ENCODE results near the gene ZNF385D. TPM values are rescaled to one million over a fixed set of nuclear protein-coding genes. Genes with fewer than 3 reads are reported as not detected.

Gene ZNF385D
- total RNA-seq, 1 donor from 2014 or later, result 0.10 TPM

- H3K27ac Mint-ChIP-seq, result no peak overlapping the region
- no peaks in the 10 kb centered on the region for H3K36me3 Mint-ChIP-seq (ENCODE audit: insufficient read depth)
- TF ChIP-seq CTCF (IDR thresholded peaks at IDR 0.05; ENCODE audit: unreplicated experiment), result no peak
- H3K27me3 Mint-ChIP-seq, result no peaks in the 10 kb centered on the region
- H3K4me1 Mint-ChIP-seq (ENCODE audit: low read depth), result no peaks in the 10 kb centered on the region
- no peak for DNase-seq (ENCODE audit: low spot score, unreplicated experiment)
- H3K4me3 Mint-ChIP-seq (ENCODE audit: low read depth), result no peak overlapping the region
- H3K9me3 Mint-ChIP-seq (ENCODE audit: low read depth), result no peaks in the 10 kb centered on the region
These were observed 216.5 kb downstream of the ZNF385D start for GRCh38 chr3:21534462-21534861.

- Mint-ChIP-seq H3K9me3 (ENCODE audit: low read depth) (no peaks in the 10 kb centered on the region), H3K36me3 (ENCODE audit: insufficient read depth) (no peaks in the 10 kb centered on the region), H3K4me3 (ENCODE audit: low read depth) (no peak overlapping the region), H3K27ac (no peak overlapping the region), H3K4me1 (ENCODE audit: low read depth) (no peaks in the 10 kb centered on the region), H3K27me3 (no peaks in the 10 kb centered on the region)
- DNase-seq (ENCODE audit: low spot score, unreplicated experiment), result no peak
- TF ChIP-seq CTCF (IDR thresholded peaks at IDR 0.05; ENCODE audit: unreplicated experiment), result no peak
These were observed 218.0 kb downstream of the ZNF385D start for GRCh38 chr3:21533002-21533401.

GRCh38 chr3:21531909-21532308, 219.1 kb downstream of the ZNF385D start:
- Mint-ChIP-seq H3K9me3 (ENCODE audit: low read depth) (no peaks in the 10 kb centered on the region), H3K36me3 (ENCODE audit: insufficient read depth) (no peaks in the 10 kb centered on the region), H3K27ac (no peak overlapping the region), H3K4me3 (ENCODE audit: low read depth) (no peak overlapping the region), H3K4me1 (ENCODE audit: low read depth) (no peaks in the 10 kb centered on the region), H3K27me3 (no peaks in the 10 kb centered on the region)
- TF ChIP-seq CTCF (IDR thresholded peaks at IDR 0.05; ENCODE audit: unreplicated experiment), result no peak
- DNase-seq (ENCODE audit: low spot score, unreplicated experiment), result no peak

- DNase-seq (ENCODE audit: low spot score, unreplicated experiment), result no peak
- no peak overlapping the region for H3K4me3 Mint-ChIP-seq (ENCODE audit: low read depth)
- no peaks in the 10 kb centered on the region for H3K36me3 Mint-ChIP-seq (ENCODE audit: insufficient read depth)
- no peaks in the 10 kb centered on the region for H3K9me3 Mint-ChIP-seq (ENCODE audit: low read depth)
- TF ChIP-seq CTCF (IDR thresholded peaks at IDR 0.05; ENCODE audit: unreplicated experiment), result no peak
- no peaks in the 10 kb centered on the region for H3K4me1 Mint-ChIP-seq (ENCODE audit: low read depth)
- no peak overlapping the region for H3K27ac Mint-ChIP-seq
- H3K27me3 Mint-ChIP-seq, result no peaks in the 10 kb centered on the region
These were observed 222.6 kb downstream of the ZNF385D start for GRCh38 chr3:21528291-21528995.

- no peak overlapping the region for H3K4me3 Mint-ChIP-seq (ENCODE audit: low read depth)
- no peak for DNase-seq (ENCODE audit: low spot score, unreplicated experiment)
- H3K27me3 Mint-ChIP-seq, result no peaks in the 10 kb centered on the region
- no peaks in the 10 kb centered on the region for H3K9me3 Mint-ChIP-seq (ENCODE audit: low read depth)
- no peaks in the 10 kb centered on the region for H3K4me1 Mint-ChIP-seq (ENCODE audit: low read depth)
- no peaks in the 10 kb centered on the region for H3K36me3 Mint-ChIP-seq (ENCODE audit: insufficient read depth)
- no peak overlapping the region for H3K27ac Mint-ChIP-seq
- no peak for TF ChIP-seq CTCF (IDR thresholded peaks at IDR 0.05; ENCODE audit: unreplicated experiment)
These were observed 224.5 kb downstream of the ZNF385D start for GRCh38 chr3:21526461-21526860.

Data from progenitor cell of endocrine pancreas (in vitro differentiated cells).